Osteoblast (primary cell): ENCODE measurements around the gene TDRKH. TPM values are rescaled to one million over a fixed set of nuclear protein-coding genes. Genes with fewer than 3 reads are reported as not detected.
A peak's percentile ranks its signal among the peaks of the same experiment; 100 is the strongest.

Experiments used
- DNase-seq: peaks from one replicate; pipeline ENCODE4 v3.0.0; 2011; ENCODE audit warnings: low spot score, mixed read lengths; ENCODE audit not compliant: insufficient read length; ENCODE audit errors: missing footprints
- H2AFZ ChIP-seq: 2 replicates; pipeline ENCODE4 v1.6.0; 2011; ENCODE audit warnings: mild to moderate bottlenecking, low read length
- H3K27ac ChIP-seq: 2 replicates; pipeline ENCODE4 v1.5.1; 2011; ENCODE audit warnings: mild to moderate bottlenecking, low read depth, low read length, moderate library complexity
- H3K27me3 ChIP-seq: 2 replicates; pipeline ENCODE4 v1.6.0; 2012; ENCODE audit warnings: mild to moderate bottlenecking, control low read depth, inconsistent platforms, low read length, moderate library complexity; ENCODE audit not compliant: insufficient read depth
- H3K36me3 ChIP-seq: 2 replicates; pipeline ENCODE4 v1.5.1; 2011; ENCODE audit warnings: mild to moderate bottlenecking, low read length, control low read depth, moderate library complexity; ENCODE audit not compliant: insufficient read depth
- H3K4me1 ChIP-seq: 2 replicates; pipeline ENCODE4 v1.5.1; 2011; ENCODE audit warnings: mild to moderate bottlenecking, low read length, control low read depth, moderate library complexity; ENCODE audit not compliant: insufficient read depth
- H3K4me2 ChIP-seq: 2 replicates; pipeline ENCODE4 v1.6.0; 2011; ENCODE audit warnings: mild to moderate bottlenecking, low read length; ENCODE audit not compliant: insufficient read depth
- H3K4me3 ChIP-seq: fragments of 200-600 bp; sonication (generic); 3 replicates; pipeline ENCODE4 v1.5.1; 2012; ENCODE audit warnings: mild to moderate bottlenecking, low read length, inconsistent platforms; ENCODE audit not compliant: insufficient read depth
- H3K79me2 ChIP-seq: 2 replicates; pipeline ENCODE4 v1.6.0; 2012; ENCODE audit warnings: mild to moderate bottlenecking, low read length, control low read depth, inconsistent platforms; ENCODE audit not compliant: insufficient read depth
- H3K9me3 ChIP-seq: 2 replicates; pipeline ENCODE4 v1.5.1; 2011; ENCODE audit warnings: low read depth, low read length, control low read depth
- H4K20me1 ChIP-seq: 2 replicates; pipeline ENCODE4 v1.6.0; 2012; ENCODE audit warnings: mild to moderate bottlenecking, low read length, control low read depth; ENCODE audit not compliant: insufficient read depth
- total RNA-seq: library from RNA; depleted of rRNA; stranded (reverse); fragments of >200 nt; gene quantifications from 2 replicates; pipeline ENCODE4 v1.2.3, GENCODE V29; 2012
- TF ChIP-seq, protein P1 (sequence below): IDR thresholded peaks from 2 replicates; pipeline ENCODE4 v1.5.1; 2011; ENCODE audit warnings: mild to moderate bottlenecking, low read depth, low read length, moderate library complexity; ENCODE audit errors: extremely low read depth

The TDRKH gene
- total RNA-seq, 1 donor, result 1.1 TPM

DNA sequence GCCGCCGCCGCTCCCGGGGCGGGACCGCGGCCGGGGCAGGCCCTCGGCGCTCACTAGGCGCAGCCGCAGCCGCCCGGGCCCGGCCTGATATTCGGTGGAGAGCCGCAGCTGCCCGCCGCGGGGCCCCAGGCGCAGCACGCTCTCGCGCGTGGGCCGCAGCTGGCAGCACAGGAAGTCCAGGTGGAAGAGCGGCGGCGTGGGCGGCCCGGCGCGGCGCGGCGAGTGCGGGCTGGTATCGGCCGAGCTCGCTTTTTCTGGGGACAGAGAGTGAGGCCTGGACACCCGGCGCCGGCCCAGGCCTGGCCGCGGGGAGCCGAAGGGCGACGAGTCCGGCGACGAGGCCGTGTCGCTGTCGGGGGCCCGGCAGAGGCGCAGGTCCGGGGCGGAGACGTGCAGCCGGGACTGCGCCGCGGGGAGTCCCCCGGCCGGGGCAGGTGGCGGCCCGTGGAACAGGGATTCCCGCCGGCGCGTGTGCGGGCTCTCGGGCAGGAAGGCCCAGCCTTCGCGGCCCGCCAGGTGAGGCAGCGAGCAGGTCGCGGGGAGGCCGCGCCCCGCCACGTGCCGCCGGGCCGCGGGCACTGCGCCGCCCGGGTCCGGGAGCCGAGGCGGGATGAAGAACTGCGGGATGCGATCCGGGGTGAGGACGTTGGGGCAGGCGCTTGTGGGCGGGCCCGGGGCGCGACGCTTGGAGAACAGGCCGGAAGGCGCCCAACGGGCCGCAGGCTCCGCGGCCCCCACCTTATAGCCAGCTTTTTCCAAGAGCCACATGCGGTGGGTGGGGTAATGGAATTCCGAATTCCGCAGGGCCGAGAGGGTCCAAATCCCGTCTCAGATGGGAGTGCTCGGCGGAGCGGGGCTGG lies 48.2 kb upstream of the TDRKH start:
- TF ChIP-seq, protein P1, sequence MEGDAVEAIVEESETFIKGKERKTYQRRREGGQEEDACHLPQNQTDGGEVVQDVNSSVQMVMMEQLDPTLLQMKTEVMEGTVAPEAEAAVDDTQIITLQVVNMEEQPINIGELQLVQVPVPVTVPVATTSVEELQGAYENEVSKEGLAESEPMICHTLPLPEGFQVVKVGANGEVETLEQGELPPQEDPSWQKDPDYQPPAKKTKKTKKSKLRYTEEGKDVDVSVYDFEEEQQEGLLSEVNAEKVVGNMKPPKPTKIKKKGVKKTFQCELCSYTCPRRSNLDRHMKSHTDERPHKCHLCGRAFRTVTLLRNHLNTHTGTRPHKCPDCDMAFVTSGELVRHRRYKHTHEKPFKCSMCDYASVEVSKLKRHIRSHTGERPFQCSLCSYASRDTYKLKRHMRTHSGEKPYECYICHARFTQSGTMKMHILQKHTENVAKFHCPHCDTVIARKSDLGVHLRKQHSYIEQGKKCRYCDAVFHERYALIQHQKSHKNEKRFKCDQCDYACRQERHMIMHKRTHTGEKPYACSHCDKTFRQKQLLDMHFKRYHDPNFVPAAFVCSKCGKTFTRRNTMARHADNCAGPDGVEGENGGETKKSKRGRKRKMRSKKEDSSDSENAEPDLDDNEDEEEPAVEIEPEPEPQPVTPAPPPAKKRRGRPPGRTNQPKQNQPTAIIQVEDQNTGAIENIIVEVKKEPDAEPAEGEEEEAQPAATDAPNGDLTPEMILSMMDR, result no peak
- Histone ChIP-seq H4K20me1 (peaks cover 3% of the 10 kb centered on the region), H3K27me3 (peaks cover 48% of the 10 kb centered on the region), H2AFZ (no peak overlapping the region), H3K27ac (no peak overlapping the region), H3K9me3 (no peaks in the 10 kb centered on the region), H3K4me3 (peak overlapping the region; percentile 22), H3K36me3 (no peaks in the 10 kb centered on the region), H3K4me1 (peaks cover 26% of the 10 kb centered on the region), H3K79me2 (no peaks in the 10 kb centered on the region), H3K4me2 (peak overlapping the region; percentile 9)
- peak; percentile 93 for DNase-seq

DNA sequence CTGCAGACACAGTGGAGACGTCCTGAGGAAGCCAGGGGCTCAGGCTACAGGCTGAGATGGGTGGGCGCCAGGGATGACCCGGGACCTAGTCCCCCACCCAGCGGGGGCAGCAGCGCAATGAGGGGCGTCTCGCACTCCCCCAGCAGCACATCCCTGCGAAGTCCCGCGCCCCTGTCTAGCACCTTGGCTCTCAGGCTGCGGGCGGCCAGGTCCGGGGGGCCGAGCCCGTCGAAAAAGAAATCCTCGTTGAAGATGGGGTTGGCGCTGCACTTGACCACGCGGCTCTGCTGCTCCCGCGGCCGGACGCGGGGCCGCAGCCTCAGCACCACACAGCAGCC lies 47.6 kb upstream of the TDRKH start:
- Histone ChIP-seq H3K36me3 (no peaks in the 10 kb centered on the region), H3K4me2 (no peak overlapping the region), H3K27me3 (peaks cover 48% of the 10 kb centered on the region), H2AFZ (no peak overlapping the region), H3K27ac (no peak overlapping the region), H3K79me2 (no peaks in the 10 kb centered on the region), H3K4me3 (no peak overlapping the region), H3K4me1 (peaks cover 26% of the 10 kb centered on the region), H3K9me3 (no peaks in the 10 kb centered on the region), H4K20me1 (peaks cover 3% of the 10 kb centered on the region)
- DNase-seq, result no peak
- TF ChIP-seq, protein P1, result no peak

DNA sequence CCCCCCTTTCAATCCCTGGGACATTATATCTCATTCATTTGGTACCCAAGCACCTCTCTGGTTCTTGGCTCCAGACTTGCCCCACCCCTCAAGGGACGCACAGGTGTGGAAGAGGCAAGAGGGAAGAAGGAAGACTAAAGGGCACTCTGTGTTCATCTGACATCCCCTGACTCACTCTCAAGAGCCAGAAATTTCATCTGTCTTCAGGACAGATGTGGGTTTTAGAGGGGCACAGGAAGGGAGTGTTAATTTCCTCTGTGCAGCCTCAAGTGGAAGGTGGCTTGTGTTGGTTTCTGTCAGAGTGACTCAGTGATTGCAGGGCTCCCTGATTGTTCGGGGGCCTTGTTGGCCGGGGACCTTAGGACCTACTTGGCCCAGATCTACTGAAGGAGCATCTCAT lies 46.9 kb upstream of the TDRKH start:
- no peak for DNase-seq
- no peak overlapping the region for H3K4me3 ChIP-seq
- H4K20me1 ChIP-seq, result peaks cover 3% of the 10 kb centered on the region
- no peak overlapping the region for H3K4me2 ChIP-seq
- TF ChIP-seq, protein P1, result no peak
- peaks cover 49% of the 10 kb centered on the region for H3K27me3 ChIP-seq
- H3K36me3 ChIP-seq, result no peaks in the 10 kb centered on the region
- no peak overlapping the region for H2AFZ ChIP-seq
- peaks cover 26% of the 10 kb centered on the region for H3K4me1 ChIP-seq
- H3K79me2 ChIP-seq, result no peaks in the 10 kb centered on the region
- H3K27ac ChIP-seq, result no peak overlapping the region
- no peaks in the 10 kb centered on the region for H3K9me3 ChIP-seq

DNA sequence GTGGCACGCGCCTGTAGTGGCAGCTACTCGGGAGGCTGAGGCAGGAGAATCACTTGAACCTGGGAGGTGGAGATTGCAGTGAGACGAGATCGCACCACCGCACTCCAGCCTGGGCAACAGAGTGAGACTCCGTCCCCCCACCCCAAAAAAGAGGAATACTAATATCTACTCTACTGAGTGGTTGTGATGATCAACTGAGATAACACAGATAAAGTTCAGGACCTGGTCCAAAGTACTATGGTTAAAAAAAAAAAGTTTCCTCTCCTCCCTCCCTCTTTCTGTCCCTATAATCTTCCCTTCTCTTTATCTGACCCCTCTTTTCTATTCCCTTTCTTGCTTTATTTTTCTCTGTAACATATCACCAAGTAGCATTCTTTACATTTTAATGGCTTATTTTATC lies 45.3 kb upstream of the TDRKH start:
- no peak overlapping the region for H3K27ac ChIP-seq
- H3K4me3 ChIP-seq, result no peak overlapping the region
- no peaks in the 10 kb centered on the region for H3K36me3 ChIP-seq
- no peak overlapping the region for H3K4me2 ChIP-seq
- TF ChIP-seq, protein P1, result no peak
- DNase-seq, result no peak
- H3K27me3 ChIP-seq, result peaks cover 51% of the 10 kb centered on the region
- peaks cover 16% of the 10 kb centered on the region for H3K4me1 ChIP-seq
- peaks cover 3% of the 10 kb centered on the region for H4K20me1 ChIP-seq
- H2AFZ ChIP-seq, result no peak overlapping the region
- no peaks in the 10 kb centered on the region for H3K9me3 ChIP-seq
- no peaks in the 10 kb centered on the region for H3K79me2 ChIP-seq
